WTC11 (cell line): ENCODE data around the gene FASTKD1. TPM values are rescaled to one million over a fixed set of nuclear protein-coding genes. Genes with fewer than 3 reads are reported as not detected.

ENCODE experiments used
- ATAC-seq: fragments of 200-7000 bp; cut with Tn5 transposase; 2 replicates; pipeline ENCODE4 v1.10.0; 2021; ENCODE audit warnings: mild to moderate bottlenecking, moderate library complexity
- CTCF ChIA-PET: fragments of 300-600 bp; sonication (Branson Sonifier 250); formaldehyde crosslinking; loops from one replicate; lab custom pipeline; 2021; ENCODE audit warnings: antibody characterized with exemption; lab: Charles Lee
- POLR2A ChIA-PET: fragments of 350-600 bp; sonication (Branson Sonifier 250); formaldehyde crosslinking; loops from one replicate; lab custom pipeline; 2021; ENCODE audit warnings: antibody characterized with exemption; lab: Charles Lee
- DNase-seq: peaks from one replicate; pipeline ENCODE4 v3.0.0; 2021; ENCODE audit warnings: low spot score
- H3K27ac Mint-ChIP-seq: 2 replicates; pipeline ENCODE4 v1.8.0; 2021; ENCODE audit warnings: mixed read lengths
- H3K27me3 Mint-ChIP-seq: 2 replicates; pipeline ENCODE4 v1.8.0; 2021; ENCODE audit warnings: low read depth, mild to moderate bottlenecking, moderate library complexity, mixed read lengths
- H3K36me3 Mint-ChIP-seq: 2 replicates; pipeline ENCODE4 v1.8.0; 2021; ENCODE audit warnings: mixed read lengths
- H3K4me1 Mint-ChIP-seq: 2 replicates; pipeline ENCODE4 v1.8.0; 2022; ENCODE audit warnings: mixed read lengths
- H3K4me3 Mint-ChIP-seq: 2 replicates; pipeline ENCODE4 v1.8.0; 2021; ENCODE audit warnings: mild to moderate bottlenecking, moderate library complexity, mixed read lengths
- H3K9me3 Mint-ChIP-seq: 2 replicates; pipeline ENCODE4 v1.8.0; 2021; ENCODE audit warnings: mixed read lengths
- ARID4B ChIP-seq: sonication (generic); formaldehyde crosslinking; IDR thresholded peaks from 2 replicates; pipeline ENCODE4 v1.8.0; 2023; ENCODE audit warnings: missing genetic modification reagents, mild to moderate bottlenecking, borderline replicate concordance
- CREM ChIP-seq: sonication (generic); formaldehyde crosslinking; IDR thresholded peaks from 2 replicates; pipeline ENCODE4 v1.8.1; 2022; ENCODE audit warnings: mild to moderate bottlenecking, missing genetic modification reagents, moderate library complexity
- E2F4 ChIP-seq: sonication (generic); formaldehyde crosslinking; IDR thresholded peaks from 2 replicates; pipeline ENCODE4 v1.8.1; 2022; ENCODE audit warnings: low read depth, mild to moderate bottlenecking, moderate library complexity, missing genetic modification reagents, borderline replicate concordance
- E2F5 ChIP-seq: sonication (generic); formaldehyde crosslinking; IDR thresholded peaks from 2 replicates; pipeline ENCODE4 v1.8.1; 2022; ENCODE audit warnings: mild to moderate bottlenecking, moderate library complexity, missing genetic modification reagents
- FOXK1 ChIP-seq: sonication (generic); formaldehyde crosslinking; IDR thresholded peaks from 2 replicates; pipeline ENCODE4 v1.8.0; 2022; ENCODE audit warnings: mild to moderate bottlenecking, moderate library complexity, missing genetic modification reagents
- IRF2 ChIP-seq: sonication (generic); formaldehyde crosslinking; IDR thresholded peaks from 2 replicates; pipeline ENCODE4 v1.8.0; 2022; ENCODE audit warnings: low read depth, missing genetic modification reagents, borderline replicate concordance
- MXD4 ChIP-seq: fragments of 250-450 bp; sonication (Bioruptor Pico); IDR thresholded peaks from 2 replicates; pipeline ENCODE4 v1.8.0; 2021; ENCODE audit warnings: mild to moderate bottlenecking, moderate library complexity, borderline replicate concordance
- NR2C2 ChIP-seq: sonication (generic); formaldehyde crosslinking; IDR thresholded peaks from 2 replicates; pipeline ENCODE4 v1.8.0; 2022; ENCODE audit warnings: mild to moderate bottlenecking, missing genetic modification reagents
- NR3C1 ChIP-seq: sonication (generic); formaldehyde crosslinking; conservative IDR thresholded peaks from 2 replicates; pipeline ENCODE4 v1.8.1; 2023; ENCODE audit warnings: low read depth, mild to moderate bottlenecking, missing genetic modification reagents
- PRRX2 ChIP-seq: fragments of 250-450 bp; sonication (Bioruptor Pico); IDR thresholded peaks from 2 replicates; pipeline ENCODE4 v1.8.0; 2021; ENCODE audit warnings: mild to moderate bottlenecking
- RELA ChIP-seq: sonication (generic); formaldehyde crosslinking; IDR thresholded peaks from 2 replicates; pipeline ENCODE4 v1.8.1; 2022; ENCODE audit warnings: missing genetic modification reagents, mild to moderate bottlenecking, borderline replicate concordance
- SP1 ChIP-seq: sonication (generic); formaldehyde crosslinking; conservative IDR thresholded peaks from 2 replicates; pipeline ENCODE4 v1.8.1; 2022; ENCODE audit warnings: missing genetic modification reagents
- STAT6 ChIP-seq: sonication (generic); formaldehyde crosslinking; conservative IDR thresholded peaks from 2 replicates; pipeline ENCODE4 v1.8.1; 2023; ENCODE audit warnings: mild to moderate bottlenecking, low read depth, missing genetic modification reagents, moderate library complexity
- TEAD1 ChIP-seq: sonication (generic); formaldehyde crosslinking; IDR thresholded peaks from 2 replicates; pipeline ENCODE4 v1.8.0; 2022; ENCODE audit warnings: mild to moderate bottlenecking, missing genetic modification reagents
- TEAD4 ChIP-seq: sonication (generic); formaldehyde crosslinking; IDR thresholded peaks from 2 replicates; pipeline ENCODE4 v1.8.0; 2022; ENCODE audit warnings: mild to moderate bottlenecking, missing genetic modification reagents
- ZBTB43 ChIP-seq: sonication (generic); formaldehyde crosslinking; IDR thresholded peaks from 2 replicates; pipeline ENCODE4 v1.8.1; 2023; ENCODE audit warnings: mild to moderate bottlenecking, missing genetic modification reagents
- ZNF219 ChIP-seq: sonication (generic); formaldehyde crosslinking; IDR thresholded peaks from 2 replicates; pipeline ENCODE4 v1.8.0; 2023; ENCODE audit warnings: missing genetic modification reagents, mild to moderate bottlenecking, borderline replicate concordance
- ZNF671 ChIP-seq: fragments of 250-450 bp; sonication (Bioruptor Pico); IDR thresholded peaks from 2 replicates; pipeline ENCODE4 v1.8.0; 2021; ENCODE audit warnings: mild to moderate bottlenecking
- total RNA-seq: library from RNA; stranded (reverse); gene quantifications from 3 replicates; pipeline ENCODE4 v1.2.3, GENCODE V29; 2021
- TF ChIP-seq, protein P1 (sequence below): fragments of 250-450 bp; sonication (Bioruptor Pico); IDR thresholded peaks from 2 replicates; pipeline ENCODE4 v1.9.0; 2021; ENCODE audit warnings: mild to moderate bottlenecking

FASTKD1 gene
- total RNA-seq, 1 experiment from 2014 or later, result 69.7 TPM

DNA sequence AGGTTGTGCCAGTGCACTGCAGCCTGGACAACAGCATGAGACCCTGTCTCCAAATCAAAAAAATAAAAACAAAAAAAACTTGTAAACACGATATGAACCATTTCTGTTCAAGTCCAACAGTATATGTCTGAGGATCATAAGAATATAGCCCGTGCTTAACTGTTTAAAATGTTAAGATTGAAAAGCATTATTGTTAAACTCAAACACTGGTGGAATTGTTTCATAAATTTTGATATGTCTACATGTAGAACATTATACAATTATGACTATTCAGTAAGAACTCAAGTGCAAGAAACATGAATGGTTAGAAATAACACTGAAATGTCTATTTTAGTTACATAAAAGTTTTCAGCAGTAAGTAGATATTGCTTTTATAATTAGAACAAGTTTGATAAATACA, 40.2 kb upstream of the FASTKD1 start (continued):
- TF ChIP-seq ZBTB43 (CRISPR knock-in tag), result no peak

DNA sequence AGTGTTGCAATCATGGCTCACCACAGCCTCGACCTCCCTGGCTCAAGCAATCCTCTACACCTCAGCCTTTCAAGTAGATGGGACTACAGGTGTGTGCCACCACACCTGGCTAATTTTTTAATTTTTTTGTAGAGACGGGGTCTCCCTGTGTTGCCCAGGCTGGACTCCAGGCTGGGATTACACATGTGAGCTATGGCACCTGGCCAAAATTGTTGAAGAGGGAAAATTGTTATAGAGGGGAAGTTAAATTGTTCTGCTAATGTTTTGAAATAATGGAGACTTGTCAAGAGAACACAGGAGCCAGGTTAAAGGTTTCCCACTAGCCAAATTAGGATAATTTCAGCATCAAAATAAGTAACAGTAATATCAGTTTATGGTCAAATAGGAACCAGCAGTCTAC, 35.6 kb upstream of the FASTKD1 start:
- Mint-ChIP-seq H3K4me3 (no peak overlapping the region), H3K9me3 (0 out of 2 replicates have a peak, but pooled peaks cover 7% of the 10 kb centered on the region), H3K36me3 (peaks cover 75% of the 10 kb centered on the region), H3K27ac (no peak overlapping the region), H3K27me3 (no peaks in the 10 kb centered on the region), H3K4me1 (no peaks in the 10 kb centered on the region)
- ChIA-PET POLR2A (no interaction called here), CTCF (no interaction called here)
- no peak for ATAC-seq
- DNase-seq, result no peak
- TF ChIP-seq MXD4 (CRISPR knock-in tag), result no peak
- no peak for TF ChIP-seq E2F4 (CRISPR knock-in tag)
- TF ChIP-seq, protein P1, sequence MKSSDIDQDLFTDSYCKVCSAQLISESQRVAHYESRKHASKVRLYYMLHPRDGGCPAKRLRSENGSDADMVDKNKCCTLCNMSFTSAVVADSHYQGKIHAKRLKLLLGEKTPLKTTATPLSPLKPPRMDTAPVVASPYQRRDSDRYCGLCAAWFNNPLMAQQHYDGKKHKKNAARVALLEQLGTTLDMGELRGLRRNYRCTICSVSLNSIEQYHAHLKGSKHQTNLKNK (CRISPR knock-in tag), result no peak
- TF ChIP-seq ZNF219, result no peak
- TF ChIP-seq E2F5 (CRISPR knock-in tag), result no peak
- TF ChIP-seq STAT6 (CRISPR knock-in tag), result no peak
- no peak for TF ChIP-seq RELA (CRISPR knock-in tag)
- no peak for TF ChIP-seq TEAD4
- no peak for TF ChIP-seq ARID4B (CRISPR knock-in tag)
- no peak for TF ChIP-seq NR2C2 (CRISPR knock-in tag)
- no peak for TF ChIP-seq ZBTB43 (CRISPR knock-in tag)
- TF ChIP-seq ZNF671 (CRISPR knock-in tag), result no peak
- no peak for TF ChIP-seq NR3C1 (CRISPR knock-in tag)
- TF ChIP-seq SP1, result no peak
- no peak for TF ChIP-seq TEAD1
- no peak for TF ChIP-seq IRF2
- TF ChIP-seq FOXK1 (CRISPR knock-in tag), result no peak
- no peak for TF ChIP-seq PRRX2 (CRISPR knock-in tag)
- TF ChIP-seq CREM (CRISPR knock-in tag), result no peak
